ENCODE data around the gene KRTAP10-12. TPM values are rescaled to one million over a fixed set of nuclear protein-coding genes. Genes with fewer than 3 reads are reported as not detected.

The KRTAP10-12 gene
- total RNA-seq, 1 experiment from 2014 or later = not detected

GRCh38 chr21:44691686-44692085 is 5.3 kb upstream of the KRTAP10-12 start:
- DNase-seq = no peak
- H3K4me3 ChIP-seq (ENCODE audit: low read length) = no peak overlapping the region
- ChIA-PET CTCF (no interaction called here), POLR2A (ENCODE audit: unreplicated experiment) (interaction anchor here (0.8 kb wide), 1 partner anchor 139 kb away, joined by 5 read pairs; no protein-coding TSS in a partner anchor)
- no peaks in the 10 kb centered on the region for H3K4me1 ChIP-seq (ENCODE audit: insufficient read depth, low read length)
- no peaks in the 10 kb centered on the region for H4K20me1 ChIP-seq (ENCODE audit: low read length)
- no peak overlapping the region for H3K9ac ChIP-seq (ENCODE audit: low read length)
- H2AFZ ChIP-seq (ENCODE audit: low read length) = no peak overlapping the region
- H3F3A ChIP-seq (ENCODE audit: low read length, unreplicated experiment) = no peaks in the 10 kb centered on the region
- ATAC-seq = no peak
- H3K9me3 ChIP-seq (ENCODE audit: low read length) = peaks cover 17% of the 10 kb centered on the region
- H3K27me3 ChIP-seq (ENCODE audit: low read length) = no peaks in the 10 kb centered on the region
- H3K4me2 ChIP-seq (ENCODE audit: low read length) = no peak overlapping the region
- TF ChIP-seq CTCF (conservative IDR thresholded peaks at IDR 0.05; ENCODE audit: low read depth, low read length) = no peak
- TF ChIP-seq EZH2 (IDR thresholded peaks at IDR 0.05; ENCODE audit: low read length, unreplicated experiment) = no peak
- no peak for TF ChIP-seq EZH2phosphoT487 (IDR thresholded peaks at IDR 0.05; ENCODE audit: borderline replicate concordance, low read length)
- no peaks in the 10 kb centered on the region for H3K9me2 ChIP-seq (replicated peaks; ENCODE audit: low read length)
- H3K79me2 ChIP-seq (ENCODE audit: low read length) = no peaks in the 10 kb centered on the region
- H3K27ac ChIP-seq (ENCODE audit: low read length) = no peak overlapping the region
- no TSS peak for BruUV-seq (replicated peaks)
- H3K36me3 ChIP-seq (ENCODE audit: low read depth, low read length) = no peaks in the 10 kb centered on the region
- intact Hi-C loops (cut with micrococcal nuclease) = no loop called here

GRCh38 chr21:44692798-44693512 is 4.0 kb upstream of the KRTAP10-12 start:
- DNase-seq (no peak), ATAC-seq (no peak)
- ChIA-PET CTCF (no interaction called here), POLR2A (ENCODE audit: unreplicated experiment) (no interaction called here)
- Histone ChIP-seq H4K20me1 (ENCODE audit: low read length) (no peaks in the 10 kb centered on the region), H2AFZ (ENCODE audit: low read length) (no peak overlapping the region), H3K4me3 (ENCODE audit: low read length) (no peak overlapping the region), H3K27ac (ENCODE audit: low read length) (no peak overlapping the region), H3K27me3 (ENCODE audit: low read length) (no peaks in the 10 kb centered on the region), H3K9me3 (ENCODE audit: low read length) (peaks cover 17% of the 10 kb centered on the region), H3F3A (ENCODE audit: low read length, unreplicated experiment) (no peaks in the 10 kb centered on the region), H3K4me1 (ENCODE audit: insufficient read depth, low read length) (no peaks in the 10 kb centered on the region), H3K36me3 (ENCODE audit: low read depth, low read length) (no peaks in the 10 kb centered on the region), H3K4me2 (ENCODE audit: low read length) (no peak overlapping the region), H3K9ac (ENCODE audit: low read length) (no peak overlapping the region), H3K79me2 (ENCODE audit: low read length) (no peaks in the 10 kb centered on the region), H3K9me2 (replicated peaks; ENCODE audit: low read length) (no peaks in the 10 kb centered on the region)
- no TSS peak for BruUV-seq (replicated peaks)
- TF ChIP-seq EZH2 (IDR thresholded peaks at IDR 0.05; ENCODE audit: low read length, unreplicated experiment) (no peak), EZH2phosphoT487 (IDR thresholded peaks at IDR 0.05; ENCODE audit: borderline replicate concordance, low read length) (no peak), CTCF (conservative IDR thresholded peaks at IDR 0.05; ENCODE audit: low read depth, low read length) (no peak)
- intact Hi-C loops (cut with micrococcal nuclease) = loop anchor here (1.0 kb wide), 1 partner anchor 97 kb away; no protein-coding TSS in a partner anchor

- Histone ChIP-seq H3K9ac (ENCODE audit: low read length) (no peak overlapping the region), H3K79me2 (ENCODE audit: low read length) (no peaks in the 10 kb centered on the region), H4K20me1 (ENCODE audit: low read length) (no peaks in the 10 kb centered on the region), H3K4me3 (ENCODE audit: low read length) (no peak overlapping the region), H3K4me2 (ENCODE audit: low read length) (no peak overlapping the region), H2AFZ (ENCODE audit: low read length) (no peak overlapping the region), H3K9me2 (replicated peaks; ENCODE audit: low read length) (no peaks in the 10 kb centered on the region), H3K27ac (ENCODE audit: low read length) (no peak overlapping the region), H3F3A (ENCODE audit: low read length, unreplicated experiment) (no peaks in the 10 kb centered on the region), H3K36me3 (ENCODE audit: low read depth, low read length) (no peaks in the 10 kb centered on the region), H3K9me3 (ENCODE audit: low read length) (peaks cover 17% of the 10 kb centered on the region), H3K4me1 (ENCODE audit: insufficient read depth, low read length) (no peaks in the 10 kb centered on the region), H3K27me3 (ENCODE audit: low read length) (no peaks in the 10 kb centered on the region)
- CTCF ChIA-PET = no interaction called here
- BruUV-seq (replicated peaks) = no TSS peak
- ATAC-seq (no peak), DNase-seq (no peak)
- TF ChIP-seq EZH2 (IDR thresholded peaks at IDR 0.05; ENCODE audit: low read length, unreplicated experiment) = no peak
- no peak for TF ChIP-seq EZH2phosphoT487 (IDR thresholded peaks at IDR 0.05; ENCODE audit: borderline replicate concordance, low read length)
- no peak for TF ChIP-seq CTCF (conservative IDR thresholded peaks at IDR 0.05; ENCODE audit: low read depth, low read length)
- intact Hi-C loops (cut with micrococcal nuclease) = no loop called here
- POLR2A ChIA-PET (ENCODE audit: unreplicated experiment) = no interaction called here
Observed at GRCh38 chr21:44694776-44695175, 2.2 kb upstream of the KRTAP10-12 start.
